SIG-M5 treated with dmso at 0.1 percent for 504 hours (cell line): ENCODE results near the gene LILRA2.
"Not testable (repeated sequence)": the region's sequence is repeated elsewhere in the genome, so short reads cannot be mapped to it uniquely, and the experiment has no call there.

Experiments used
- DNase-seq: peaks from one replicate; lab custom pipeline; 2025; ENCODE audit not compliant: unreplicated experiment; lab: John Stamatoyannopoulos, UW

Gene LILRA2

DNA sequence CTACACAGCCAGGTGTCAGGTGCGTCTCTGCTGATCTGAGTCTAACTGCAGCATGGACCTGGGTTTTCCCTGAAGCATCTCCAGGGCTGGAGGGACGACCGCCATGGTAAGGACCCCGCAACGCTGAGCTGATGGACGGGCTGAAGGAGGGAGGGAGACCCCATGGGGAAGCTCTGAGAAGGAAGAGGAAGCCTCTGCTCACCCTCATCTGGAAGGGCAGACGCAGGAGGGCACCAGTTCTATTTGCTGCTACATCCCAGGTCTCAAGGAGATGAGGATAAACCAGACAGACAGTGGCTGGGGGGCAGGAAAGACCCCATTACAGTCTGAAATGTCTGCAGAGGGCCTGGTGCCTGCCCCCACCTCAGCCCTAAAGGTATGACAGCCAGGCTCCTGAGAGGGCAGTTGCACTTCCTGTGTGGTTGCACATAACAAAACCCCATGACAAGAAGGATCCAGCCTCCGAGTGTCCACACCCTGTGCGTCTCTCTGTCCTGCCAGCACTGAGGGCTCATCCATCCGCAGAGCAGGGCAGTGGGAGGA lies at the start of gene LILRA2:
LILRA2 (plus strand) TSS at position 461 of the 543 bp plus-strand sequence. CDS start 89 bp downstream, outside the sequence.
- peak; percentile 27 for DNase-seq

DNA sequence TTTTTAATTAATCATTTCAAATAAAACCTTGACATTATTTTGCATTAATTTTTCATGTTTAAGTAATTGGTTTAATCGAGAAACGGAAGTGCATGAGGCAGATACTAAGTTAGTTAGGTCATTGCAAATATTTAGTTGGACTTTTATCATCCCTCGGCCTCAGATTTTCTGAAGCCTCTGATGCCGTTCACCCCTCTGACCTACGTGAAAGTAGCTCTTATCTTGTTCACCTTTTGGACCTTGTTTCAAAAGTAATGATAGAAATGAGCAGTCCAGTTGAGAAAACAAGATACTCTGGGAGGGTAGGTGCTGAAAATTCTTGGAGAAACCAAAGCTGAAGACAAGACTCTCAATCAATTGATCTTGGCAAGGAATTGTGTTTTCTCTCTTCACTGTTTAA lies 48.0 kb upstream of the LILRA2 start:
- no peak for DNase-seq

DNA sequence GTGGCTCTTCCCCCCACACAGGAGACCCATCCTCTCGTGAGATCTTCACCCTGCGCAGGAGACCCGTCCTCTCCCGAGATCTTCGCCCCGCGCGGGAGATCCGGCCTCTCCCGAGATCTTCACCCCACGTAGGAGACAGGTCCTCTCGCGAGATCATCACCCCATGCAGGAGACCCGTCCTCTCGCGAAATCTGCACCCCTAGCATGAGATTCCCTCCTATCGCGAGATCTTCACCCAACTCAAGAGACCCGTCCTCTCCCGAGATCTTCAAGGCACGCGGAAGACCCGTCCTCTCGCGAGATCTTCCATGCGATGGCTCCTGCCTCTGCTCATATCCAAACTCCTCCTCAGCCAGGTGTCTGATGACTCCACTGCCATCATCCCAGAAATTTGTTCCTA lies 46.6 kb upstream of the LILRA2 start:
- no peak for DNase-seq

DNA sequence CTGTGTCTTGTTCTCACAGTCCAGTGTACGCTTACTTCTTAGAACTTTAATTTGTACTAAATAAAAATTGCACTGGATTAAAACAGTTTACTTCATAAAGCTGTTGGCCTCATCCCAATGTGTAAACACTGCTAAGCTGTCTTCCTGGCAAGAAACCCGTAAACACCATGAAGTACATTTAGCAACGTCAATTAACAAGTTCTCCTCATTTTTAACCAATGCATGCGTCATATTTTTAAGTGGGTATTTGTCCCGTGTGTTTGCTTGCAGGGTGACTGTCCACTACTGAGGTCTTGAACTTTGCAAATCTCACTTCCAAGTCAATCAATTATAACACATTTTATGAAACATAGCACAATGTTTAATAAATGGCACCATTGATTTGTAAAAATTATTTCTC lies 42.7 kb upstream of the LILRA2 start:
- no peak for DNase-seq

DNA sequence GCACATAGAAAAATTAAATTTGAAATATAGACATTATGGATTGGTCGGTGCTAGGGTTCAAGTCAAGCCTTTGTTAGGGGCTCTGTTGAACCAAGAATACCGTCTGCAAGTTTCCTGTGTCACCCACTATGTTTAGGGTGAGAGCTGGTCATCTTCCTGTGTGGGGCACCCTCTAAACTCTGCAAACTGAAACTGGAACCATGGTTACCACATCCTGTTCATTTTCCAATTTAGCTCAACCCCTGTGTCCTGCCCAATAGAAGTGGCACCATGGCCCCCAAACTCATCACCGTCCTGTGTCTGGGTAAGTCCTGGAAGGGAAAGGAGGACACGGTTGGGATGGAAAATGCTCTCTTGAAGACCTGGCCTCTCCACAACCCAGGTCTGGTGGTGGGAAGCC lies 41.1 kb upstream of the LILRA2 start:
- DNase-seq: peak; percentile 72

DNA sequence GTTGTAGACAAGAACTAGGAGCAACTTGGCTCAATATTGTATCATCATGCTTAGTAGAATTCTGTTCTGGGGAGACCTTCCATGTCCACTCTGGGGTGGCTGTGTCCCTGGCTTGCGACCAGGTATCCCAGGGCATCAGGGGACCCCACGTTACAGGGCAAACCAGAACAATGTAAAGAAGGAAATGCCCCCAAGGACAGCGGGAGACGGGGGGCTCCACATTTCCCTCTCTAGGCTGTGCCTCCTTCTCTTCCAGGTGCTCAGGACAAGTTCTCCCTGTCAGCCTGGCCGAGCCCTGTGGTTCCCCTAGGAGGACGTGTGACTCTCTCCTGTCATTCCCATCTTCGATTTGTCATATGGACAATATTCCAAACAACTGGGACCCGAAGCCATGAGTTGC lies 40.1 kb upstream of the LILRA2 start:
- no peak for DNase-seq

DNA sequence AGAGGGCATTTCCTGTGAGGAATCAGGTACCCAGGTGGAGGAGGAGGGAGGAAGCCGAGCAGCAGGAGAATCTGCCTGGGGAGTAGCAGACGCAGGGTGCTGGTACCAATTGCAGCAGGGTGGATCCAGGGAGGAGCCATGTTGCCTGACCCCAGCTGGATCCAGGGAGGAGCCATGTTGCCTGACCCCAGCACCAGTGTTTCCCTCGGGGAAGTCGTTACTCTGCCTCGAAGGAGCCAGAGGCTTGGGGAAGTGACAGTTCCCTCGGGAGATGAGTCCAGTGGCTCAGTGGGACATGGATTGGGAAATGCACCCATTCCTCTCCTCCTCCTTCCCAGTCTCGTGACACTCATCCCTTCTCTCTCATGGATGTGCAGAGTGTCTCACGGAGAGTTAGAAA lies 39.4 kb upstream of the LILRA2 start:
- DNase-seq: no peak

DNA sequence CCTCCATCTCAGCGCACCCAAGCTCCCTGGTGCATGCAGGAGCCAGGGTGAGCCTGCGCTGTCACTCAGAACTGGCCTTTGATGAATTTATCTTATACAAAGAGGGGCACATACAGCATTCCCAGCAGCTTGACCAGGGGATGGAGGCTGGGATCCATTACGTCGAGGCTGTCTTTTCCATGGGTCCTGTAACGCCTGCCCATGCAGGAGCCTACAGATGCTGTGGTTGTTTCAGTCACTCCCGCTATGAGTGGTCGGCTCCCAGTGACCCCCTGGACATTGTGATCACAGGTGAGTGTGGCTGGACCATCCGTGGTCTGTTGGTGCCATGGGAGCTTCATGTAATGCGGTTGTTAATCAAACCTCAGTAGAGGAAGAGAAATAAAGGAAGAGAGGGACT lies 38.0 kb upstream of the LILRA2 start:
- DNase-seq: no peak

DNA sequence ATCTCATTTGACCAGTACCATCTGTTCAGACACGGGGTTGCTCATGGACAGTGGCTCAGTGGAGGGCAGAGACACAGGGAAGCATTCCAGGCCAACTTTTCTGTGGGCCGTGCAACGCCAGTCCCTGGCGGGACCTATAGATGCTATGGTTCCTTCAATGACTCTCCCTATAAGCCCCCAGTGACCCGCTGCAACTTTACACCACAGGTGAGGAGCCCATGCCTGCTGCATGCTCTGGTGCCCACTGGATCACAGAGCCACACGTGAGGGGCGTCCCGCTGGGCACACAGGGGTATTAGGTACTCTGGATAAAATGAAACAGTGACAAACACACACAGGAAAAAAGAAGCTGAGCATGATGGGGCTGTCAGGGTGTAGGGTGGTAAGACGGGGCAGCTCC lies 36.6 kb upstream of the LILRA2 start:
- DNase-seq: no peak

DNA sequence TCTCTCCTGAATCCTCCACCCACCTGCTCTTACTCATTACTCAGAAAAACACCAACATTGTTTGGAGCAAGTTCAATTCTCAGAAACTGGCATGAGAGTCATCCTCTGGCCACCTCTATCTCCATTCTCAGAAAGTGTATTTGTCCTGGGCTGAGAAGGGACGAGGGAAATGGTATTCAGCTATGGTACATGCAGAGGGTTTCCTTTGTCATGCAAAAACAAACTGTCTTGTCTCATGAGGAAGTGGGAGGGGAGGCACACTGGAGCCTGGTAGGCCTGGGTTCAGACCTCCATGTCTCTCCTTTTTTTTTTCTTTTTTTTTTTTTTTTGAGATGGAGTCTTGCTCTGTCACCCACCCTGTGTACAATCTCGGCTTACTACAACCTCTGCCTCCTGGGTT lies 31.9 kb upstream of the LILRA2 start:
- DNase-seq: no peak

DNA sequence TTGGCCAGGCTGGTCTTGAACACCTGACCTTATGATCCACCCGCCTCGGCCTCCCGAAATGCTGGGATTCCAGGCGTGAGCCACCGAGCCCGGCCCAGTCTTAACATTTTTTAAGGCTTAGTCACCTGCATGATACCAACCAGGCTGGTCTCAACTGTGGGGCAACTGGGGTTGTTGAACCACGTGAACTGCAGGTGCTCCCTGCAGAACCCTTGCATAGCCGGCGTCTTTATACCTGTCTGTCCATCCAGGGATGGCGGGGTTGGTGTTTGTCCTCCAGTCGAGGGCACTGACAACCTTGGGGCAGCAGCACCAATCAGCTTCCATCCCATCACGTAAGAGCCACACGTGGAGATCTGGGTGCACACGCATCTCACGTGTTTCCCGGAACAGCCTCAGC lies 24.8 kb upstream of the LILRA2 start:
- no peak for DNase-seq

DNA sequence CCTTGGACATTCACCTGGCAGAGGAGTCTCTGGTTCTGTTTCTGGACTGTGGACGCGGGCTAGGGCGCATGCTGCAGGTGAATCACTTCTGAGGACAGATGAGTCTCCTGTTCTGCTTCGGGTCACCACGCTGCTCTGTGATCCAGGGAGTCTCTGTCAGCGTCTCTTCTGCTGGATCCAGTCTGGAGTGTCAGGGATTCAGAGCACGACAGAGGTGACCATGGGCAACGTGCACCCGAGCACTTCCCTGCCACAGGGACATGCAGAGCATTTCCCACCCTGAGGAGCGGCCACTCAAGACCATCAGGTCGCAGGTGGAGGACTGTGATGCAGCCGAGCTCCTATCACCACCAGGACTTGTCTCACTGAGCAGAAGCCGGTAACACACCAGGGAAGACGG lies 24.4 kb upstream of the LILRA2 start:
- DNase-seq: no peak

DNA sequence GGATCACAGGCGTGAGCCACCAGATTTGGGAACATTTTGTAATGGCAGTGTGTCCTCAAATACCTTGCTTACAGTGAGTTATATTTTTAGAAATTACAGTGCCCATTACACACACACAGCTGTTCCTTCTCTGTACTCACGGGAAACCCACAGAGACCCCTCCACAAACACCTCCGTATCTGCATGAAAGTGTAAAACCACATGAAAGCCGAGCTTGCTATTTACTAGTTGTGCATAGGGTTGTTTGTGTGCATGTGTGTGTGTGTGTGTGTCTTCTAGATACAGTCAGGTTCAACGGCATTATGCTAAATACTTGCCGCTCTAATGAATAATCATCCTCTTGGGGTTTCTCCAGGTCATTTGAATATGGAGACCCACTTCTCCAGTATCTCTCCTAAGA lies 22.3 kb upstream of the LILRA2 start:
- DNase-seq: no peak

DNA sequence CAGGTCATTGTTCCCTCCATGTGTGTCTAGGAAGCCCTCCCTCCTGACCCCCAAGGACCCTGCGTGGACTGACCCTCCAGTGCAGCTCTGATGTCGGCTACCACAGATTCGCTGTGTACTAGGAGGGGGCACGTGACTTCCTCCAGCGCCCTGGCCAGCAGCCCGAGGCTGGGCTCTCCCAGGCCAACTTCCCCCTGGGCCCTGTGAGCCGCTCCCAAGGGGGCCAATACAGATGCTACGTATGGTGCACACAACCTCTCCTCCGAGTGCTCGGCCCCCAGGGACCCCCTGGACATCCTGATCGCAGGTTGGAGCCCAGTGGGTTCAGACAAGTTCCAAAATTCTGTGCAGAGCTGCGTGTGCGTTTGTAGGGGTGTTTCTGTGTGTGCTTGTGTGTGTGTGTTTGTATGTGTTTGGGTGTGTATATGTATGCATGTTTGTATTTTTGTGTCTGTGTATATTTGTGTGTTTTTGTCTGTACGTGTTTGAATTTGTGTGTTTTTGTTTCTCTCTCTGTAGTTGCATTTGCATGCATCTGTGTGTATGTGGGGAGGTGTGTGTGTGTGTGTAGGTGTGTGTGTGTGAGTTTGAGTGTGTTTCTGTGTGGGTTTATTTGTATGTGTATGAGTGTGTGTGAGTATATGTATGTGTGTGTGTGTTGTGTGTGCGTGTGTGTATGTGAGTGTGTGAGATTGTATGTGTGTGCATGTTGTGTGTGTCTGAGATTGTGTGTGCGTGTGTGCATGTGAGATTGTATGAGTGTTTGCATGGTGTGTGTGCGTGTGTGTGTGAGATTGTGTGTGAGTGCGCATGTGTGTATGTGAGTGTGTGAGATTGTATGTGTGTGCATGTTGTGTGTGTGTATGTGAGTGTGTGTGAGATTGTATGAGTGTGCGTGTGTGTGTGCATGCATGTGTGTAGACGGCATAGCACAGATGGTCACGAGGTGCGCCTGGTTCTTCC lies 21.4 kb upstream of the LILRA2 start:
- no peak for DNase-seq

DNA sequence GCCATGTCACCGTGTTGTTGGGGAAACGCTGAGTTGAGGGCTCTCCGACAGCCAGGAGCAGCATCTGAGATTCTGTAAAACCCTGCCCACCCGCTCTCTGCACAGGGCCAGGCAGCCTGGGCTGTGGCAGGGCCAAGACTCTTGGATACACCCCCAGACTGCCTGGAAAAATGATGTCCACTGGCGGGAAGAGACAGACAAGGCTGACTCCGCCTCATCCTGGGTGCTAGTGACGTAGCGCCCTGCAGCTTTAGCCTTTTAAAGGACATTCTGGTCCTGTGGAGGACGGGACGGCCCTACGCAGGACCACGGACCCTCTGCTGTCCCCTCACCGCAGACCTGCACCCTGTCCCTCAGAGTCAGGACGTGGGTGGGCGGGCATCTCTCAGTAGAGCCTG lies 20.7 kb upstream of the LILRA2 start:
- DNase-seq: no peak

DNA sequence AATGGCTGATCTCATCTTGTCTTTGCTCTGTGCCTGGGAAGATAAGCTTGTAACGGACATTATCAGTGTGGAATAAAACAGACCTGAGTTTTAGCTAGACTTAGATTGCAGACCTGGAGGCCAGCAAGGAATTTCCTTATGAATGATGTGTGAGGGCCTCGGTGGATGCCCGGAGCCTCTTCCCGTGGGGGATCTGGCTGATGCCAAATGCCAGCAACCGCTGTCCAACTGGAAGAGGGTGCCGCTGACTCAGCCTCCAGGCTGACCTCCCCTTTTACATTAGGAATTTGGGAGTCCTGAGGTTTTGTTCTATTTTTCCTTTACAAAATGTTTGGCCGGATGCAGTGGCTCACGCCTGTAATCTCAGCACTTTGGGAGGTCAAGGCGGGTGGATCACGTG lies 19.6 kb upstream of the LILRA2 start:
- no peak for DNase-seq

DNA sequence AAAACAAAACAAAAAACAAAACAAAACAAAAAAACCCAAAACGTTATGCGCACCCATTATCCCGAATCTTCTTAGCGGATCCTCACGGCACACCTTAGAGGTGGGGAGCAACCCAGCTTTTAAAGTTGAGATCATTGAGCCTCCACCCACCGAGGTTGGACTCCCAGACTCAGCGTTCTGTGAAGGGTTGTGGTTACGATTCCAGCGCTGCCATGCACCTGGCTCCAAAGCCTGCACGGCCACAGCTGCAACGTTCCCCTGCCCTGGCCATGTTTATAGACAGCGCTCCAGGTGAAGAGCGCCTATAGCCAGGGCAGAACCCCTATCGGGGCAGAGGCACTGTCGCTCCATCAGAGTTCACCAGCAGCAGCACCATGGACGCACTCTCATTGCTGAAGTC lies 18.7 kb upstream of the LILRA2 start:
- DNase-seq: no peak

DNA sequence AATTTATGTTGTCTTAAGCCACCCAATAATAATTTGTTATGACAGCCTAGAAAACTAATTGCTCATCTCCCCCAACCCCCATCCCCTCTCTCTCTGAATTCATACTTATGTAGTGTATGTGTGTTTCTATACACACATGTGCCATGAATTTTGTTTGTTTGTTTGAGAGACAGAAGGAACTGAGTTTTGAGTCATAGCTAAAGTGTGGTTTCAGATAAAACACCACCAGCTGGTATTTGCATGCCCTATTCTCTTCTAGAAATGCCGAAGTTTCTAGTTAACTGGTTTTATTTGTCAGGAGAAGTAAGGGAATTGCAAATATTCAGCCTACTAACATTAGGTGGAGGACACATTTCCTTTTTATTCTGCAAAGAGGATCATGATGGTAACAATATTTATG lies 17.4 kb upstream of the LILRA2 start:
- no peak for DNase-seq

DNA sequence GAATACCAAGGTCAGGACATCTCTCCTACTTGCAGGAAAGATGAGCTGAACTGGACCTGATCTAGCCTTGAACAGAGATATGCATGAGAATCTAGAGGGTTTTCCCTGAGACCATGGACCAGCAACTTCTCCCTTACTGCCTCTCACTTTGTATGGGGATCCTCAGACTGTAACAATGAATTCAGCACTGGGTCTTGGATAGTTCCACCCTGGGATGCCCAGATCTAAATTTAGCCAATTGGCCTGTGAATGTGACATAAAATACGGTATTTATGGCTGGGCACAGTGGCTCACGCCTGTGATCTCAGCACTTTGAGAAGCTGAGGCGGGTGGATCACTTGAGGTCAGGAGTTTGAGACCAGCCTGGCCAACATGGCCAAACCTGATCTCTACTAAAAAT lies 15.3 kb upstream of the LILRA2 start:
- DNase-seq: no peak

DNA sequence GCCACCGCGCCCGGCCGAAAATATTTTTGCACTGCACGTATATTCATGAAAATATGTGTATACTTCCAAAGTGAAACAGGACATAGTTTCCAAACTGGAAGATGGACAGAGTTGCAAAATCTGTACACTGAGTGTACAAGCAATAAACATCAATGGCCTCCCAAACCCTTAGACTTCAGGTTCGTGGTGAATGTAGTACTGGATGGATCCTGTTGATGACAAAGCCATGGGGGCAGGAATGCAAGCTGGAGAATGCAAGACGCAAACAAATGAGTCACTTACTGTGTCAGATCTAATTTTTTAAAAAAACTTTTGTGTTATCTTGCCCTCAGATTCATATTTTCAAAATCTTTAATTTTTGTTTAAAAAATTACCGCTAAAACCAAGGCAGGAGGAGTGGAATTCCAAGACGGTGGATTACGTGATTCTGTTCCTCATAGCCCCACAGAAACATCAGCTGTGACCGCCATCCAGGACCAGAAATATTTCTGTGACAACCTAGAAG lies 12.7 kb upstream of the LILRA2 start:
- DNase-seq: no peak

DNA sequence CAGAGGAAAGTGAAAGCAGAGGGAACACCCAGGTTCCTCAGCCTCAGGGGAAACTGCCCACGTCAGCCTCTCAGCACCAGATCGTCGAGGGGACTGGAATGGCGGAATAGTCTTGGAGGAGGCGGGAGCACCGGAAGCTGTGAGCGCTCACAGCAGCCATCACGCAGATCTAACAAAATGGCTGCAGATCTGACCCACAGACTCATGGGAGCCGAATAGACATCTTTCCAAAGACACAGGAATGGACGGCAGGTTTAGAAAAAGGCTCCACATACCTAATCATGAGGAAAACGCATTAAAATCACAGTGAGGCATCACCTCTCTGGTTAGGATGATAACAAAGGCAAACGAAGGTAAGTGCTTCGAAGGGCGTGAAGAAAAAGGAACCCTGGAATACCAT lies 11.8 kb upstream of the LILRA2 start:
- no peak for DNase-seq

DNA sequence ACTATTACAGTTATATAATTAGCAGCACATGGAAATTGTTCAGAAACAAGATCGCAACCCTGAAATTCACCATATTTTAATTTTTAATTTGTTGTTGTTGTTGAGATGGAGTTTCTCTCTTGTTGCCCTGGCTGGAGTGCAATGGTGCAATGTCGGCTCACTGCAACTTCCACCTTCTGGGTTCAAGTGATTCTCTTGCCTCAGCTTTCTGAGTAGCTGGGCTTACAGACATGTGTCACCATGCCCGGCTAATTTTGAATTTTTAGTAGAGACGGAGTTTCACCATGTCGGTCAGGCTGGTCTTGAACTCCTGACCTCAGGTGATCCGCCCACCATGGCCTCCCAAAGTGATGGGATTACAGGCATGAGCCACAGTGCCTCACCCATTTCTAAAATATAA lies 10.4 kb upstream of the LILRA2 start:
- not testable (repeated sequence) for DNase-seq

DNA sequence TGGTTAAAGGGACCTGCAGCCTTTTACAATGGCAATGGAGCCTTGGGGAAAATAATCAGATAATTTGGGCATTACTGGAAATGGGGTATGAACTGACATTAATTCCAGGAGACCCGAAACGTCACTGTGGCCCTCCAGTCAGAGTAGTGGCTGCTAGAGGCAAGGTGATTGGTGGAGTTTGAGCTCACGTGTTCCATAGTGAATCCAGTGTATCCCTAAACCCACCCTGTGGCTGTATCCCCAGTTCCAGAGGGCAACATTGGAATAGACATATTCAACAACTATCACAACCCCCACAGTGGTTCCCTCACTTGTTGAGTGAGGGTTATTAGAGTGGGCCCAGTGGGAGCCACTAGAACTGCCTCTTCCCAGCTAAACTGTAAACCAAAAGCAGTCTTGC lies 3.3 kb upstream of the LILRA2 start:
- no peak for DNase-seq
